ENCODE measurements around the gene FRMD4A. TPM values are rescaled to one million over a fixed set of nuclear protein-coding genes. Genes with fewer than 3 reads are reported as not detected.
A peak's percentile ranks its signal among the peaks of the same experiment; 100 is the strongest.

The FRMD4A gene
- total RNA-seq, 1 experiment from 2014 or later, result 0.23 TPM

DNA sequence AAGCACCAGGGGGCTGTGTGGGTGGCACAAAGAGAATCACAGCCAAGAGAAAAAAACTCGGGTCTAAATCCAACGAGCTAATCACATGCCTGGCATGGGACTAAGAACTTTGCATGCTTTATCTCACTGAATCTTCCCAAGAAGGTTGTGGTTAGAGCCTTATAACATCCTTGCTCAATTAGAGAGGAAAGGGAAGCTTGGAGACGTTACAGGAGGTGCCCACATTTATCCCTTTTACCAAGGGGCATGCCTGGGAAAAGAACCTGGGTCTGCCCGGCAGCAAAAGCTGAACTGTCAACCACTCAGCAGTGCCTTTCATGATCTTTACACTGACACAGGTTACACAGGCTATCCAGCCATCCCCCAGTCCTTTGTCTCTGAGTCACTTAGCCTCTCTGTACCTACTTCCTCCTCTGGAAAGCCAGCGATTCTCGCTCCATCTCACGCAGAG lies 553.8 kb downstream of the FRMD4A start:
- no peaks in the 10 kb centered on the region for H3K9me3 Mint-ChIP-seq (ENCODE audit: unreplicated experiment)
- intact Hi-C loops (cut with micrococcal nuclease), result no loop called here
- no peaks in the 10 kb centered on the region for H3K27me3 Mint-ChIP-seq (ENCODE audit: insufficient read depth, unreplicated experiment)
- H3K4me3 Mint-ChIP-seq (ENCODE audit: unreplicated experiment), result no peak overlapping the region
- no TSS peak for BruUV-seq (replicated peaks)
- H3K4me1 Mint-ChIP-seq (ENCODE audit: insufficient read depth, unreplicated experiment), result peaks cover 18% of the 10 kb centered on the region
- no peak overlapping the region for H3K27ac Mint-ChIP-seq (ENCODE audit: low read depth, unreplicated experiment)
- ChIA-PET CTCF (interaction anchor here (0.6 to 4.1 kb wide), 16 partner anchors 10 to 1154 kb away, joined by 3 to 46 read pairs (median 4); no protein-coding TSS in a partner anchor), POLR2A (interaction anchor here (1.6 to 2.2 kb wide), 3 partner anchors 116 to 123 kb away, joined by 4 to 9 read pairs (median 4); no protein-coding TSS in a partner anchor)
- peak; percentile 17 for DNase-seq (ENCODE audit: unreplicated experiment)
- no peaks in the 10 kb centered on the region for H3K36me3 Mint-ChIP-seq (ENCODE audit: insufficient read depth, unreplicated experiment)
- TF ChIP-seq, protein P1, sequence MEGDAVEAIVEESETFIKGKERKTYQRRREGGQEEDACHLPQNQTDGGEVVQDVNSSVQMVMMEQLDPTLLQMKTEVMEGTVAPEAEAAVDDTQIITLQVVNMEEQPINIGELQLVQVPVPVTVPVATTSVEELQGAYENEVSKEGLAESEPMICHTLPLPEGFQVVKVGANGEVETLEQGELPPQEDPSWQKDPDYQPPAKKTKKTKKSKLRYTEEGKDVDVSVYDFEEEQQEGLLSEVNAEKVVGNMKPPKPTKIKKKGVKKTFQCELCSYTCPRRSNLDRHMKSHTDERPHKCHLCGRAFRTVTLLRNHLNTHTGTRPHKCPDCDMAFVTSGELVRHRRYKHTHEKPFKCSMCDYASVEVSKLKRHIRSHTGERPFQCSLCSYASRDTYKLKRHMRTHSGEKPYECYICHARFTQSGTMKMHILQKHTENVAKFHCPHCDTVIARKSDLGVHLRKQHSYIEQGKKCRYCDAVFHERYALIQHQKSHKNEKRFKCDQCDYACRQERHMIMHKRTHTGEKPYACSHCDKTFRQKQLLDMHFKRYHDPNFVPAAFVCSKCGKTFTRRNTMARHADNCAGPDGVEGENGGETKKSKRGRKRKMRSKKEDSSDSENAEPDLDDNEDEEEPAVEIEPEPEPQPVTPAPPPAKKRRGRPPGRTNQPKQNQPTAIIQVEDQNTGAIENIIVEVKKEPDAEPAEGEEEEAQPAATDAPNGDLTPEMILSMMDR (IDR thresholded peaks at IDR 0.05; ENCODE audit: unreplicated experiment), result no peak

DNA sequence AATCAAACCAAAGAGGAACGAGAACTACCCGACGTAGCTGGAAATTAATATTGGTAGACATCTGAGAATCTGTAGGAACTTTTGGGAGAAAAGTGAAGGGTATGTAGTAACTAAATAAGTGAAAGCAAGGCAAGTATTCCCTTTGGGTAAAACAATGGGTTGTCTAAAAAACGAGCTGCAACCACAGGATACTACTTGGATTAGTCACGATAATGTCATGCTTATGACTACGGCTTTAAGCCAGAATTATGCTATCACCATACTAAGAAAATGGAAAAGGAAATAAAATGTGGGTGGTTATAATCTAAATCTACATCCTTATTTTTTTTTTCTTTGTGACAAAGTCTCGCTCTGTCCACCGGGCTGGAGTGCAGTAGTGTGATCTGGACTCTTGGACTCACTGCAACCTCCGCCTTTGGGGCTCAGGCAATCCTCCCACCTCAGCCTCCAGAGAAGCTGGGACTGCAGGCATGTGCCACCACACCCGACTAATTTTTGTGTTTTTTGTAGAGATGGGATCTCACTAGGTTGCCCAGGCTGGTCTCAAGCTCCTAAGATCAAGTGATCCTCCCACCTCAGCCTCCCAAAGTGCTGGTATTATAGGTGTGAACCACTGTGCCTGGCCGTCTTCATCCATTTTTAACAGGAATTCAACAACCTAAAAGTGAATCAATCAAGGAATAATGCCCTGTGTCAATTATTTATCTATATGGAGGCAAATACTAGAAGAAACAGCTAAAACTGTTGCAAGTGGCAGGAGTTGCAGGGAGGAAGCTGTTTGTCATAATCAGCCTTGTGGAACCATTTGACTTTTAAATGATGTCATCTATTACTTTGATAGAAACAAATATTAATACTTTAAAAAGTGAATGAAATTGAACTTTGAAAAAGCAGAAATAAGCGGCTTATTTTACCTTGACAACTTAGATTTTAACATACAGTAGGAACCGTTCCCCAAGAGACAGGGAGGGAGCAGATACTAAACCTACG lies 554.6 kb downstream of the FRMD4A start:
- no TSS peak for BruUV-seq (replicated peaks)
- DNase-seq (ENCODE audit: unreplicated experiment), result peak; percentile 49
- TF ChIP-seq, protein P1 (IDR thresholded peaks at IDR 0.05; ENCODE audit: unreplicated experiment), result no peak
- ChIA-PET CTCF (interaction anchor here (0.5 to 4.1 kb wide), 17 partner anchors 11 to 1749 kb away, joined by 3 to 46 read pairs (median 4); no protein-coding TSS in a partner anchor), POLR2A (interaction anchor here (0.6 to 2.2 kb wide), 7 partner anchors 13 to 190 kb away, joined by 3 to 9 read pairs (median 4); no protein-coding TSS in a partner anchor)
- Mint-ChIP-seq H3K4me3 (ENCODE audit: unreplicated experiment) (no peak overlapping the region), H3K27ac (ENCODE audit: low read depth, unreplicated experiment) (no peak overlapping the region), H3K36me3 (ENCODE audit: insufficient read depth, unreplicated experiment) (no peaks in the 10 kb centered on the region), H3K4me1 (ENCODE audit: insufficient read depth, unreplicated experiment) (peaks cover 18% of the 10 kb centered on the region), H3K27me3 (ENCODE audit: insufficient read depth, unreplicated experiment) (no peaks in the 10 kb centered on the region), H3K9me3 (ENCODE audit: unreplicated experiment) (no peaks in the 10 kb centered on the region)
- intact Hi-C loops (cut with micrococcal nuclease), result no loop called here

DNA sequence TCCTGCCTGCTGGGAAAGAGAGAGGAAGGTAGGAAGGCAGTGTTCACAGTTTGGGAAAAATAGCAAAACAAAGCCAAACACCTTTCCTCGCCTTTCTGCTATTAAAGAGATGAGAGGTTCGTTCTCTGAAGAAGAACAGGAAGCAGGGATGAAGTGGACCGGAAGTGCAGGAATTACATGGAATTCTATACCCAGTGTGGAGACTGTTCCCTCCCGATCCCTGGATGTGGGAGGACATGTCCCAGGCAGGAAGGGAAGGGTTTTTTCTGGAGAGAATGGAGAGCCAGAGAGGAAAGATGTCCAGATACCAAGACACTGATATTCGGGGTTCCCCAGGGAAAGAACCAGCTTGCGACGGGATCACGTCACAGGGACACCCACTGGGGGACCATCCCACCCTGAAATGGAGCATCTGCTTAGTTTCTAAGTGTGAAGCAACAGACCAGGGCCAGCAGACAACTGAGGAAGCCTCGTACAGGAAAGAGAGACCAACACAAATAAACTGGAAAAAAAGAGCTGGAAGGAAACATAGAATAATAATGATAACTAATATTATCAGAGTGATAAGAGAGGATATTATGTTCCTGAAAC lies 556.3 kb downstream of the FRMD4A start:
- ChIA-PET CTCF (interaction anchor here (0.6 to 4.1 kb wide), 4 partner anchors 15 to 933 kb away, joined by 3 to 46 read pairs (median 4); no protein-coding TSS in a partner anchor), POLR2A (interaction anchor here (1.6 kb wide), 1 partner anchor 12 kb away, joined by 4 read pairs; no protein-coding TSS in a partner anchor)
- H3K27ac Mint-ChIP-seq (ENCODE audit: low read depth, unreplicated experiment), result no peak overlapping the region
- no peak overlapping the region for H3K4me3 Mint-ChIP-seq (ENCODE audit: unreplicated experiment)
- no peak for DNase-seq (ENCODE audit: unreplicated experiment)
- intact Hi-C loops (cut with micrococcal nuclease), result no loop called here
- no peaks in the 10 kb centered on the region for H3K36me3 Mint-ChIP-seq (ENCODE audit: insufficient read depth, unreplicated experiment)
- peaks cover 26% of the 10 kb centered on the region for H3K4me1 Mint-ChIP-seq (ENCODE audit: insufficient read depth, unreplicated experiment)
- H3K9me3 Mint-ChIP-seq (ENCODE audit: unreplicated experiment), result no peaks in the 10 kb centered on the region
- TF ChIP-seq, protein P1 (IDR thresholded peaks at IDR 0.05; ENCODE audit: unreplicated experiment), result no peak
- H3K27me3 Mint-ChIP-seq (ENCODE audit: insufficient read depth, unreplicated experiment), result no peaks in the 10 kb centered on the region
- BruUV-seq (replicated peaks), result no TSS peak

Measured in MCF 10A (cell line).